GM21825 (cell line): ENCODE data around the gene F13A1.

ENCODE experiments used
- ATAC-seq: cut with Tn5 transposase; IDR thresholded peaks from one replicate; pipeline ENCODE4 v1.9.1; 2021; ENCODE audit warnings: mild to moderate bottlenecking, moderate library complexity; ENCODE audit not compliant: unreplicated experiment

F13A1 gene

DNA sequence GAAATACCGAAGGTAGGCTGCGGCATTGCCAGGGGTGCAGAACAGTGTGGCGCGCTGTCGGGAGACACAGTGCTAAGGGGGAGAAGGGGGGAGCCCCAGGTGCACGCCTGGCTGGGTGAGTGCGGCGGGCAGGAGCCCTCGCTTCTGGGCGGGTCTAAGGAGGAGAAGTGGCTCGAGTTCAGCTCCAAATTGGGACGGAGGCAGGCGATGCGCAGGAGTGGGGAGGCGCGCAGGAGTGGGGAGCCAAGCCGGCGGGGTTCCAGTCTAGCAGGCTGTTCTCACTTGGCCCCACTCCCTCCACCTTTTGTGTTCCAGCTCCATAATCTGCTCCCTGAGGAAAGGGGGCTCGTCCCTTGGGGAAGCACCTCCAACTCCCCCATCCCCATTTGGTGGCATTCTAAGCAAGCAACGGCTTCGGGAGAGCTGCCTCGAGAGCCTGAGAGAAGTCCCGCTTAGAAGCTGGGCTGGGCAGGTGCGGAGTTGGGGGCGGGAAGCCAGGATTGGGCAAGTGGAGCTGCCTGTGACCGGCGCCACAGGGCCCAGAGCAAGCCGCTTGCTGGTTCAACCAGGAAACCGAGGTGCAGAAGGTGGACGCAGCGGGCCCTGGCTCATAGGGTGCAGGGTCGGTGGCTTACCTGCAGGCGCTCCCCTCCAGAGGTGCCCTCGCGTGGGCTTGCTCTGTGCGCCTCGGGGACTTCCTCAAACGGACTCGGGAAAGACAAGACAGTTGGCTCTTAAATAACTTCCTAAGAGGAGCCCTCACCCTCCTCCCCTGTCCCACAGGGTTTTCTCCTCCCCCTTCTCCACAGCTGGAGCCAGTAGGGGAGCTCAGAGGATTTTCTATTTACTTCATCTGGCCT lies at the start of gene F13A1:
Gene F13A1, minus strand, starts transcription at position 711 of the 860 bp plus-strand sequence. CDS start 1,998 bp downstream, outside the sequence.
- ATAC-seq: no peak

DNA sequence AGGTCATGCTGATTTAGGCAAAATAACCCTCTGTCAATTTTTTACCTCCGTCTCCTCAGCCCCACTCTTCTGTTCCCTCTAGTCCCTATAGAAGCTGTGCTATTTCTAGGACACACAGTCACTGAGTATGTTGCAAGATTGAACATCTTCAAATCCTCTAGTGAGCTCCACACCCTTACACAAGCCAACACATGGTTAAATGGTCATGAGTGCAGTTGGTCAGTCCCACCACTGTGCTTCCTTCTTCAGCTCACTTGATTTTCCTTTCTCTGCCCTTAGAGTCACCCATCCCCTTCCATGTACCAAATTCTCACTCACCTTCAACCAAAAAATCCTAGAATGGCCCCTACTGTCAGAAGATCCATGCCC lies 48.2 kb upstream of the F13A1 start:
- ATAC-seq: no peak

DNA sequence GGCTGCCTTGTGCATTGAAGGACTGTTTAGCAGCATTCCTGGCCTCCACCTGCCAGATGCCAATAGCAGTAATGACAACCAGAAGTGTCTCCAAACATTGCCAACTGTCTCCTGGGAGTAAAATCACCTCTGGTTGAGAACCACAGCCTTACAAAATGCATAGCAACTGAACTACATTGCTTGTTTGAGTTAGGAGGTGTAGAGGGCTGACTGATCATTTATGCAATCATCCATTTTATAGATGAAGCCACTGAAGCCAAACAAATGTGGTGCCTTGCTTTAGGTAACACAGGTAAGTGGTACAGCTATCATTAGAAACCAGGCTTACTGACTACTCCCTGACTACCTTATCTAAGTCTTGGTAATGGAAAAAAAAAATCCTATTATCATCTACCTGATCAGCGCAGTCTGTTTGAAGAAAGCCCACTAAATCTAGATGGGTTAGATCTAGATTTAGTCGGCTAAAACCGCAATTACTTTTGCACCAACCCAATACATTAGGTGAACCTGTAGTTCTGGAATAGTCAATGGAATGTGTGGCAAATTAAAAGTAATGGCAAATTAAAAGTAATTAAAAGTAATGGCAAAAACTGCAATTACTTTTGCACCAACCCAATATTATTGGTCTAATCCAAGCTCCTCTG lies 47.7 kb upstream of the F13A1 start:
- no peak for ATAC-seq

DNA sequence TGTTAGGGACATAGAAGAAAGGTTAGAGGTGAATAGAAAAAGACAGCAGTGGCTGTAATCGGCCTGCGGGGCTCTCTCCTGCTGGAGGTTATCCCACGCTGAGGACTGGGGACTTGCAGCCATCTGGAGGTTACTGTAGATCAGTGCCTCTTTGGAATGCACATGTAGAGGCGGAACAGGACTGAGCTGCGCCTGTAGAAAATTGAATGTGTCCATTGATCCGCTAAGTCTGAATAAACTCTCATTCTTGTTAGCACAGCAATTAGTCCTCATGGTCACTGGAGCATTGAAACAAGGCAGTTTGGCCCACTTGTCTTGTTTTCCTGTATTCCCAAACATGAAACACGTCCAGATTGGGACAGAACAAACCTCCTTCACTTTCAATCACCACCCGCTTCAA lies 46.3 kb upstream of the F13A1 start:
- ATAC-seq: no peak

DNA sequence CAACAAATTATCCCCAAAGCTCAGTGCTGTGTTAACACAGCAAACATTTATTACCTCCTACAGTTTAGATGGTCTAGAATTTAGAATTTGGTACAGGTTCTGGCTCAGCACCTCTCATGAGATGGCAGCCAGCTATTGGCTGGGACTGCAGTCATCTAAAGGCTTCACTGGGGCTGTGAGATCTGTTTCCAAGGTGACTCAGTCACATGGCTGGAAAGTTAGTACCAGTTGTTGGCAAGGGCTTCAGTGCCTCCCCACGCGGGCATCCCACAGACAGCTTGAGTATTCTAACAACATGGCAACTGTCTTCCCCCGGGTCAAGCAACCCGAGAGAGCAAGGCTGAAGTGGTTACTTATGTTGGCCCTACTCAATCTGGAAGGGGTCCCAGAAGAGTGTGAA lies 44.8 kb upstream of the F13A1 start:
- no peak for ATAC-seq

DNA sequence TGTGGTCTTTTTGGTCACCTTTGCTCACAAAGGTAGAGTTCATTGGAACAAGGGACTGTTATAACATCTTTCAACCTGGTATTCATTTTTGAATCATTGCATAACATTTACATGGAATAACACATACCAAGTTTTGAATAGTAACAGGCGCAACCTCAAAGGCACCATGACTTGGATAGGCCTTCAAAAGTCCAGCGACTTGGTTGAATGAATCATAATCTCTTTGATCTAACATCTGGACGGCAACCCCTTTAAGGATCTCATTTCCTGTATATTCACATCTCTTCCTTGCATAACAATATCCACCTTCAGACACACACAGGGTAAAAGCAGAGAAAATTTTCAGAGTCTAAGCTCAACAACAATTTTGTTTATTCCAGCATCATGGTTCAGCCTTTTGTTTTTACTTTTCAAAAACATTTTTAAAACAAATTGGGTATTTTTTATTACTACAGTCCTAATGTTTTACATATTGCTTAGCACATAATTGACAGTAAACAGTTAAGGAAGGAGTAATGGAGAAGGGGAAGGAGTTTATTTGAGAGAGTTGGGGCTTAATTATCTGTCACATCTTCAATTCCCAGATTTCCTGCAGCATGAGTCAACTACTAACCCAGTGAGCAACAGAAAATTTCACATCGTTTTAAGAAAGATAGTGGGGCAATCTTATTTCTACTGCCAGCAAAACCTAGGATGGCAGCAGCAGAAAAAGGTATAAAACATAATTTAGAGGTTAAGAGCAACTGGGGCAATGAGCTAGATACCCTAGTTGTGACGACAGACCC lies 41.8 kb upstream of the F13A1 start:
- ATAC-seq: no peak

DNA sequence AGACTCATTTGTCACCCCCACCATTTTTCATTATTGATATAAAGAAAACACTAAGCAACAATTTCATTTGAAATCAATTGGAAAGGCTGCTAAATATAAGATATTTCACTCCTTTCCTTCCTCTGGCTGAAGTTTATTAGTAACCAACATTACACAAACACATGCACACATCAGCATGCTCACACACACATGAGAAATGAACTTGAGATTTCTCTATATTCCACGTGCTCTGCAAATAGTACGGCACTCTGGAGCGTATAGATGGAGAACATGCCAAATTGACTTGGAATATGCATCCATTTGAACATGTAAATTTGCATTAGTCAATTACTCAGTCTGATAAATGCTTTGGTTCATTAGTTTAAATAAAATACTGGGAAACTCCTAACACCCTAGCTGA lies 37.1 kb upstream of the F13A1 start:
- no peak for ATAC-seq

DNA sequence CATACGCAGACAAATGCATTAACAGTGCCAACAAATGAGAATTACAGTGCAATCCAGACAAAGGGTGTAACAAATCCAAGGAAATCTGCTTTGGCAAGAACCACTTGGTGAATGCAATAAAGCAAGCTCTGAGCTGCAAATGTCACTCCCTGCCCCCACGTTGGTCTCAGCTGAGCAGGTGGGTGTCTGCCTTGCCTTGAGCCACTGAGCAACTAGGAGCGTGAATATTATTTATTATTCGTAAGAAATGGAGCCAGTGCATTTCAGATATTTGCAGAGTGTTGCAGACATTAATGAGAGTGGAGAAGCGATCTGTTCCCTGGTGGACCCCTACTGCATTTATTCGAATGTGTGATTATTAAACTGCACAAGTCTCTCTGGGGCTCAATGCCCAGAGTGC lies 36.6 kb upstream of the F13A1 start:
- no peak for ATAC-seq

DNA sequence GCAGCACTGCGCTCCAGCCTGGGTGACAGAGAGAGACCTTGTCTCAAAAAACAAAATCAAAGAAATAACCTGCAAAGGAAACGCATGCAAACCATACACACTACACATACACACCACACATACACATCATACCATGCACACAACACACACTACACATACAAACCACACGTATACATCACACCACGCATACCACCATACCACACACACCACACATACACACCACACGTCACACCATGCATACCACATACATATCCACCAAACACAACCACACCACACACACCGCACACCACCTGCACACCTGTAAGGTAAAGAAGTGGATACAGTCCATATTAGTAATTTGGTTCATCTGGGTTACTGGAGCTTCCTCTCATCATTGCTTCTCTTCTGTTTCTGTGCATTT lies 32.3 kb upstream of the F13A1 start:
- no peak for ATAC-seq

DNA sequence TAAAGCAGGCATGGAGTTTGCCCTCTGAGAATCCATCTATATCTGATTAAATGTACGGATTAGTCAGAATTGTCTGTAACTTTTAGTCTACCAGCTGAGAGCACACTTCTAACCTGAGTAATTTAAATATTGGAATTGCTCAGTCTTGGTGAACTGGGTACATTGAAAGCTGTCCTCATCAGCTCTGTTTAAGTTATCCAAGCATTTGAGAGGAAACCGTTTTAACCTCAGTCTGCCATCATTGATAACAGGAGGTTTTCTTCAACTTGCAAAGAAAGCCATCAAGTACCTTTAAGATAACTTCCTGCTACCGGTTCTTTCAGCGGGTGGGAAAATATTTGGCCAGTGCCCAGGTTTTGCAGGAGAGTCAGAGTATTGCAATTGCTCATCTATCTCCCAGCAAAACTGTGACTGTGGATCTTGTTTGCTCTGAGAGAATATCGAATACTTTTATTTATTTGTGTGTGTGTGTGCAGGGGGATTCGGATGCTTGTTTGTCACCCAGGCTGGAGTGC lies 31.1 kb upstream of the F13A1 start:
- no peak for ATAC-seq

DNA sequence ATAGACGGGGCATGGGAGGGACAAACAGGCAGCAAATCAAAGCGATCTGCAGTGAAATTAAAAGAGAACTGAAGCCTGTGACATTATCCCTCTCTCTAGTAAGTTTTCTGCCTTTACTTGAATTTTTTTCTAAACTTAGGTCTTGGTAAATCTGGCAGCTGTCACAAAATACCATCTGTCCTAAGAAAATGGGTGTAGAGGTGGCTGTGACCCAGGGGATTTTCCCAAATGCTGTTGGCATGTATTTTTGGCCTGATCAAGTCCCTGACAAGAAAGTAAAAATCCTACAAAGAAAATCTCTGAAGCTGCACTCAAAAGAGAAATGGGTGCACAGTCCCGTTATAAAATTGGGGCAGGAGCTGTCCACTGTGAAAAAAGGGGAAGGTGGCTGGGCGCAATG lies 30.2 kb upstream of the F13A1 start:
- no peak for ATAC-seq

DNA sequence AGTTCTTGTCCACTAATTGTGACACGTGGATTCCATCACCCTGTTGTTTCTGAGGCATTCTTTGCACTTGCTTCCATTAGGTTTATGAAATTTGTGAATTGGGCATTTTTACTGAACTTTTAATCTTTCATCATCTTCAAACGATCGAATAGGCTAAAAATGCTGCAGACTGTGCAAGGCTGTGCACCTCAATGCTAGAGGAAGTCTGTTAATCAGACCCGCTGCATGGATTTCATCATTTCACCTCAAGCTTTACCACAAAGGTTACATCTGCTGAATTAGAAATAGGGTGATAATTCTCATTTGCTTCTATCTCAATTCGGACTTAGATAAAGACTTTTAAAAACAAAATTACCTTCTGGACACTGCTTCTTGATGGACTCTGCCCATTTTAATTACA lies 27.8 kb upstream of the F13A1 start:
- no peak for ATAC-seq

DNA sequence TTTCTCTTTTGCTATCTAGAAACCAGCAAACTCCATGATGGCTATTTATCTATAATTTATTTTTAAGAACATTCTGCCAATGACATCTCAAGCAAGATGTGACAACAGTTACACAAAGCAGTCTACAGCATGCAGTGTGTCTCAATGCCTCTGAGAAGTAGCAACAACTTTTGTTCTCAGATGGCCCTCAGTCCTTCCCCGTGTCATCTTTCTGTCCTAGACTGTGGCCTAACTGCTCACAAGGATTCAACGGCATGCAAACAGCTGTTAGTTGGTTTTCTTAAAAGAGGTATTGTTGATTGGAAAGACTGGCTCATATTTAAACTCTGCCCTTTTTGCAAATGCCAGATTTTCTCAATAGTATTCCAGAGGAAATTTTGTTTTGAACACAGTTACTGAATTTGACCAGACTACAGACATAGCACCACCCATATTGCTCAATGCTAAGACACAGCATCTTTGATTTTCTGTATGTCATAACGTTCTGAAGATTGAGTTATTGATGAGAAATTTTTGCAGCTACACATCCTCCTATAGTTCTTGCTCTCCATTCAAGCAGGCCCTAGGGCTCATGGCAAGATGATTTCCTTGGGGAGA lies 26.1 kb upstream of the F13A1 start:
- no peak for ATAC-seq

DNA sequence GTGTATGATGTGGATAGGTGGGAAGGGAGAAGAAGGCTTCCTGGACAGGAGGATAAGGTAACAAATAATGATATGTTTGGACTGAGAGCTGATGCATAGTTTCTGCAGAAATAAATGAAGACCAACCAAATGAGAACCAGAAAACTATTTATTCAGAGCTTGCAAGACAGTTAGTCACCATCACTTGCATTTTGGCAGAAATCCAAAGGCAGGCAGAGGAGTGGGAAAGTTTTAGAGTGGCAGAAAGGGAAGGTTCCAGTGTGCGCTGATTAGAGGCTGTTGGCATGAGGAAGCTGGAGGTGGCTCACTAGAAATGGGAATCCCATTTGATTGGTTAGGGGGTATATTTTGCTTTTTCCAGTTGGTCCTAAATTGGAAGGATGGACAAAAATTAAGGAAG lies 13.0 kb upstream of the F13A1 start:
- ATAC-seq: no peak

DNA sequence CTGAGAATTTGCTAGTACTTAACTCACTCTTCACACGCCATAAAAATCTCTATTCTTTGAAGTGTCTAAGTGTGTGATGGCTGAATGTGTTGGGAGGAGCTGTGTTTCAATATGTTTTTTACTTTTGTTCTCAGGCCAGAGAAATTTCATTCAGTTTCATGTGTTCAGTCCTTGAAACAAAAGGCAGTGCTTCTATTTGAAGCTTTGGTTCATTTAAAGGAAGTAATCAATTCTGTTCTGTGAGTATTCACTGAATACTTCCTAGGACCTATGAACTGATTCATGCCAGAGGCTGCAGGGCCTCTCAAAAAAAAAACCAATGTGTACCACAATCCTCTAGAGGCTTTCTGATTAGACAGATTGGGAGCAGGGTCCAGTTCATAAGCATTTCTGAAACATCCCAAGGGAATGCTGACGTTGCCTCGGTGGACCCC lies 12.4 kb upstream of the F13A1 start:
- peak; percentile 36 for ATAC-seq

DNA sequence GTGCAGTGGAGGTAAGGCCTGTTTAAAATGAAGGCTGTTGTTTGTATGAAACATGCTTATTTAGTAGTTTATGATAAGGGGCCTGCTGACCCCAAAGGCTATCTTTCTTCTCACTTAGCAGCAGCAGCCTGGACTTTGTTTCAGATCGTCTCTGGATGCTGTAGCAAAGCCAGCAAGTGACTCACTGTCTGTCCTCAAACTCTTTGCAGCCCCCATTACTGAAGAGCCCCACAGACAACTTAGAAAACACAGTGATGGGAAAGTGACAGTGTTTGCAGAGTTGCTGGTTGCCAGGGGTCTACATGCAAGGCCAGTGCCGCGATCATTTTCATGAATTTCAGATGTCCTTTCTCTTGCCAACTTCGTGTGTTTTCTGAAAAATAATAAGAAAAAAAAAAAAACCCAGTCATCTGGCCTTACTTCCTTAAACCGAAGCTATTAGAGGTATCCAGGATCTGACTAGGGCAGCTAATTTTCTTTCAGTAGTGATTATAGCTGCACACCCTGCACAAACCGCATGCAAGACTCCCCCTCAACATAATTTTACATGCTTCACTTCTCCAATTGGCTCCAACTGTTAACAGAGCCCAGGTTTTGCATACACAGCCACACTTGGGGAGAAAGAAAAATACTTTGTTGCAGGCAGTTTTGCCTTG lies 11.6 kb upstream of the F13A1 start:
- peak; percentile 62 for ATAC-seq

DNA sequence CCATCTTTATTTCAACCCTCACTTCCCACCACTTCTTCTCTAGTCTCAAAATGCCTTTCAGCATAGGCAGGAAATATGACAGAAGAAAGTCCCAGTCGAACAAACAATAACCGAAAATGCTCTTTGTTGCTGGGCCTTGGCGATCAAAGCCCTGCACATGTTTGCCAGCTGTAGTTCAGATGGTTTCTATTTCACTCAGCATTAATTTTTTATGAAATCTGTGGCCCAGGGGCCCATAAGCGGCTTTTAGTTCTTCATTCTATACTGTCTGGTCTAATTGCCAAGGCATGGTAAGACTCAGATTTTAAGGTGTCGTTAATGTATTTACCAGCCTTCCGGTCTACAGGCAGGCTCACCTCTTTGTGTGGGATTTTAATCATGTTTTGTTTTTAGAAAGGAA lies 10.9 kb upstream of the F13A1 start:
- peak; percentile 62 for ATAC-seq

DNA sequence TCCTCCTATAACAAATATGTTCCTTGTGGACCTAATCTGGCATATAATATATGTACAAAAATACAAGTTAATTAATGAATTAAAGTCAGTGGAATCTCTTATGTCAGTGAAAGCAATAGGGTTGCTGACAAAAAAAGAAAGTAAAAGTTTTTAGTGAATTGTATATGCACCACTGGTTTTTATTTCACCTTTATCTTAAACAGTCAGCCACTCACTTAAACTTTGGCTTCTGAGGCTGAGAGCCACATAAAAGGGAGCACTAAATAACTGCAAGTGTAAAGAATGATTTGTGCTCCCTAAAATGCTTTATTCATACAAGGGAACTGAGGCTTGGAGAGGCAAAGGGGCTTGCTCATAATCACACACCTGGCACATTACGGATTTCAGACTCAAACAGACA lies 9.9 kb upstream of the F13A1 start:
- ATAC-seq: no peak

DNA sequence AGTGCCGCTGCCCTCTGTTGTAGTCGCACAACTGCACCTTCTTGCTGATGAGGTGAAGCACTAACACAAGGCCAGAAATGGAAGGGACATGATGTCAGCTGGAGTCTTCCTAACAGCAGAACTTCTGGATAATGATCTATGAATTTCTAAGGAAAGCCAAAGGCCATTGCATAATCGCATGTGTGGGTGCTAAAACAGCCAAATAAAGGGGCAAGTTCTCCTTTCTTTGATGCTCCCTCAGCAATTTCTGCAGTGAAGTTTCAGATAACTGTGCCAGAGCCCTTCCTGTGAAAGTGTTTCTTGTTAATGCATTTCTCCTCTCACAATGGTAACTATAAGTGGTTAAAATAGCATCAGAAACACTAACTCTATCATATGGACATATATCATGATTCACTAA lies 8.0 kb upstream of the F13A1 start:
- no peak for ATAC-seq

DNA sequence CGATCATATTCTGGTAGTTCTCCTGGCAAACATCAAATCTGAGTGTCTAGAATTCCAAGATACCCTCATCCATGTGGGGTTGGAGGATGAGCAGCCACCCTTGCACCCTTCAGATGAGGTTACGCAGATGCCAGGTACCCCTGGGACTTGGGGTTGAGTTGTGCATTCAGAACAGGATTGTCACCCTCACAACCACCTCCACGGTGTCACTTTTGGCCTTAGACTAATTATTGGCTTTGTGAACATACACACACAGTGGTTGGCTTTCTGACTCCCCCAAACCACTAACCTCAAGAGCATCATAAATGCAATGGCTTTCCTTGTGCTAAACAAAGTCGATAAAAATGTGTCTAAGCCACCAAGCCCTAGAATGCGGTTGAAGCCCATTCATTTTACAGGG lies 2.9 kb upstream of the F13A1 start:
- no peak for ATAC-seq

DNA sequence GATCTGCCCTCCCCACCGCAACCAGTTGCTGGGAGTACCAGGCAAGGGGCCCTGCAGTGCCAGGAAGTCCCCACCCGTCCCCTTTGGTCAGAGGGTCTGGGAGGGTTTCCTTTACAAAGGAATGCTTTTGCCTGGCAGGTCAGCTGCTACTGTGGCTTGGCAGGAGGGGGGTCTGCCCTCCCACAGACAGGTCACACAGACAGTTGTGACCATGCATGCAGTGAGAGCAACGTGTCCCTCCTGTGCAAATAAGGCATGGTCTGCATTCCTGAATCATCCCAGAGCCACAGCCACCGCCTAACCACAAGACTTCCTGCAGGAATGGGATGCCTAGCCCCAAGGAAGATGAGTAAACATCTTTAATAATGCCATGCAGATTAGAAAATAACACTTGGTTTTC lies 439 bp upstream of the F13A1 start:
- no peak for ATAC-seq
